Measurements from ENCODE around the gene FRMPD1.

Gene FRMPD1

GRCh38 chr9:37790096-37790495 is 139.3 kb downstream of the FRMPD1 start:
- no peak for DNase-seq

GRCh38 chr9:37792122-37792521 is 141.4 kb downstream of the FRMPD1 start:
- DNase-seq: no peak

- no peak for DNase-seq
These were observed 145.5 kb downstream of the FRMPD1 start for GRCh38 chr9:37796232-37796631.
